Jurkat, Clone E6-1 (cell line): Measurements from ENCODE around the gene NR1I3.

ENCODE experiments used
- DNase-seq: peaks from one replicate; pipeline ENCODE4 v3.0.0-alpha.2; 2011; ENCODE audit warnings: low read depth, low spot score
- H3K4me3 ChIP-seq: 2 replicates; pipeline ENCODE4 v1.5.1; 2011; ENCODE audit warnings: mild to moderate bottlenecking, low read length, control low read depth, moderate library complexity

Gene NR1I3

GRCh38 chr1:161222175-161223019 lies 15.6 kb downstream of the NR1I3 start:
- no peak overlapping the region for H3K4me3 ChIP-seq

GRCh38 chr1:161220002-161220401 lies 18.0 kb downstream of the NR1I3 start:
- no peak for DNase-seq

More at GRCh38 chr1:161222175-161223019, 15.6 kb downstream of the NR1I3 start:
- DNase-seq: no peak

GRCh38 chr1:161219078-161219892 lies 18.7 kb downstream of the NR1I3 start:
- no peak for DNase-seq

More at GRCh38 chr1:161220002-161220401, 18.0 kb downstream of the NR1I3 start:
- H3K4me3 ChIP-seq: no peak overlapping the region

GRCh38 chr1:161218301-161219077 lies 19.5 kb downstream of the NR1I3 start:
- DNase-seq: no peak
- H3K4me3 ChIP-seq: no peak overlapping the region

More at GRCh38 chr1:161219078-161219892, 18.7 kb downstream of the NR1I3 start:
- no peak overlapping the region for H3K4me3 ChIP-seq

- no peak overlapping the region for H3K4me3 ChIP-seq
Measured at GRCh38 chr1:161217831-161218230, 20.2 kb downstream of the NR1I3 start.

GRCh38 chr1:161216945-161217712 lies 20.9 kb downstream of the NR1I3 start:
- DNase-seq: no peak
- H3K4me3 ChIP-seq: no peak overlapping the region

More at GRCh38 chr1:161217831-161218230, 20.2 kb downstream of the NR1I3 start:
- no peak for DNase-seq

- H3K4me3 ChIP-seq: no peak within 1 kb of the TSS
- no peak for DNase-seq
Measured at GRCh38 chr1:161215076-161215475, 22.9 kb downstream of the NR1I3 start, which contains the start of gene FCER1G. TSS of gene FCER1G (plus strand) at chr1:161215295. CDS start at chr1:161215322, 27 bp downstream.

GRCh38 chr1:161214369-161214768 lies 23.6 kb downstream of the NR1I3 start:
- no peak overlapping the region for H3K4me3 ChIP-seq
- no peak for DNase-seq

- H3K4me3 ChIP-seq: no peak overlapping the region
Measured at GRCh38 chr1:161209790-161210409, 28.1 kb downstream of the NR1I3 start.

GRCh38 chr1:161207173-161207572 lies 30.8 kb downstream of the NR1I3 start:
- DNase-seq: no peak
- H3K4me3 ChIP-seq: no peak overlapping the region

More at GRCh38 chr1:161209790-161210409, 28.1 kb downstream of the NR1I3 start:
- peak; percentile 37 for DNase-seq

- no peak for DNase-seq
- no peak overlapping the region for H3K4me3 ChIP-seq
Measured at GRCh38 chr1:161206411-161207140, 31.4 kb downstream of the NR1I3 start.

- peak; percentile 98 for DNase-seq
- peak within 1 kb of the TSS; percentile 97 for H3K4me3 ChIP-seq
Measured at GRCh38 chr1:161201836-161202712, 35.9 kb downstream of the NR1I3 start, which contains the start of gene NDUFS2. TSS of gene NDUFS2 (plus strand) at chr1:161202367. CDS start at chr1:161202386, 19 bp downstream.

GRCh38 chr1:161200992-161201835 lies 36.8 kb downstream of the NR1I3 start:
- no peak for DNase-seq
- peak overlapping the region; percentile 97; the same call in 1 of the 2 replicates for H3K4me3 ChIP-seq

- DNase-seq: no peak
- H3K4me3 ChIP-seq: no peak overlapping the region
Measured at GRCh38 chr1:161200421-161200991, 37.5 kb downstream of the NR1I3 start.

GRCh38 chr1:161199506-161200139 lies 38.4 kb downstream of the NR1I3 start:
- DNase-seq: no peak
- H3K4me3 ChIP-seq: no peak overlapping the region
